GM19452 (cell line): ENCODE measurements around the gene ARMC8.

Experiments used
- ATAC-seq: cut with Tn5 transposase; IDR thresholded peaks from one replicate; pipeline ENCODE4 v1.9.1; 2021; ENCODE audit not compliant: unreplicated experiment

Gene ARMC8

DNA sequence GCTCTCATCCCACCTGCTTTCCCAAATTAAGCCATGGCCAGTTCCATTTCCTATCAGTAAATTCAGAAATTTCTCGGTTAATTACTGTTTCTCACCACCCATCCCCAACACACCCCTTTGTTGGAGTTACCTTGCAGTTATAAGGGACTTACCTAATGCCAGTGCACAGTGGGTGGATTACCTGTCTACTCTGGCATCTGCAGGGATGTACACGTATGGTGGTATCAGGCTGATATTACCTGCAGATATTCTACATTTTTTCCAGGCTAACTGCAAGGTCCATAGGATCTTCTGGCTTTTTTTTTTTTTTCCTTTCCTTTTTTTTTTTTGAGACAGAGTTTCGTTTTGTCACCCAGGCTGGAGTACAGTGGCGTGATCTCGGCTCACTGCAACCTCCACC lies 153.4 kb downstream of the ARMC8 start:
- ATAC-seq: no peak

DNA sequence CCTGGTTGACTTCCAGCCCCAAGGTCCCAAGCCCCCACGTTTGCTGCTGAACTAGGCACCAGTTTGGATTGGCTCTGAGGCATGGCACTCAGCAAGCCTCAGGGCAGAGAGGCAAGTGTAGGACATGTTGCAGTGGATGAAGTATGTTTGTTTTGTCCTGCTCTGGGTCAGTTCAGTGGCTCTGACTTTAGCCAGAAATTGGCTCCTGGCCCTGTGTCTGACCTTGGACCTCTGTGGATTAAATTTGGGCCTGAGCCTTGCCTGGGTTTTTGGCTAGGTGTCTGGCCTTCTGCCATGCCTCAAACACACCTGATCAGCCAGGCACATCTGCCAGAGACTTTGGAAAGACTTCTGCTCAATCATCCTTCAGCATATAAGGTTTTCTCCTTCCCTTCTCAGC lies 157.7 kb downstream of the ARMC8 start:
- no peak for ATAC-seq
